WTC11 (cell line): Measurements from ENCODE around the gene CFAP77. TPM values are rescaled to one million over a fixed set of nuclear protein-coding genes. Genes with fewer than 3 reads are reported as not detected.
A peak's percentile ranks its signal among the peaks of the same experiment; 100 is the strongest.

ENCODE experiments used
- ATAC-seq: fragments of 200-7000 bp; cut with Tn5 transposase; 2 replicates; pipeline ENCODE4 v1.10.0; 2021; ENCODE audit warnings: mild to moderate bottlenecking, moderate library complexity
- CTCF ChIA-PET: fragments of 300-600 bp; sonication (Branson Sonifier 250); formaldehyde crosslinking; loops from one replicate; lab custom pipeline; 2021; ENCODE audit warnings: antibody characterized with exemption; lab: Charles Lee
- POLR2A ChIA-PET: fragments of 350-600 bp; sonication (Branson Sonifier 250); formaldehyde crosslinking; loops from one replicate; lab custom pipeline; 2021; ENCODE audit warnings: antibody characterized with exemption; lab: Charles Lee
- DNase-seq: peaks from one replicate; pipeline ENCODE4 v3.0.0; 2021; ENCODE audit warnings: low spot score
- H3K27ac Mint-ChIP-seq: 2 replicates; pipeline ENCODE4 v1.8.0; 2021; ENCODE audit warnings: mixed read lengths
- H3K27me3 Mint-ChIP-seq: 2 replicates; pipeline ENCODE4 v1.8.0; 2021; ENCODE audit warnings: low read depth, mild to moderate bottlenecking, moderate library complexity, mixed read lengths
- H3K36me3 Mint-ChIP-seq: 2 replicates; pipeline ENCODE4 v1.8.0; 2021; ENCODE audit warnings: mixed read lengths
- H3K4me1 Mint-ChIP-seq: 2 replicates; pipeline ENCODE4 v1.8.0; 2022; ENCODE audit warnings: mixed read lengths
- H3K4me3 Mint-ChIP-seq: 2 replicates; pipeline ENCODE4 v1.8.0; 2021; ENCODE audit warnings: mild to moderate bottlenecking, moderate library complexity, mixed read lengths
- H3K9me3 Mint-ChIP-seq: 2 replicates; pipeline ENCODE4 v1.8.0; 2021; ENCODE audit warnings: mixed read lengths
- CREB1 ChIP-seq: sonication (generic); formaldehyde crosslinking; IDR thresholded peaks from 2 replicates; pipeline ENCODE4 v1.8.0; 2023; ENCODE audit warnings: mild to moderate bottlenecking, missing genetic modification reagents
- IRF2 ChIP-seq: sonication (generic); formaldehyde crosslinking; IDR thresholded peaks from 2 replicates; pipeline ENCODE4 v1.8.0; 2022; ENCODE audit warnings: low read depth, missing genetic modification reagents, borderline replicate concordance
- OVOL2 ChIP-seq: fragments of 250-450 bp; sonication (Bioruptor Pico); IDR thresholded peaks from 2 replicates; pipeline ENCODE4 v1.9.0; 2021; ENCODE audit warnings: mild to moderate bottlenecking, borderline replicate concordance
- PRRX2 ChIP-seq: fragments of 250-450 bp; sonication (Bioruptor Pico); IDR thresholded peaks from 2 replicates; pipeline ENCODE4 v1.8.0; 2021; ENCODE audit warnings: mild to moderate bottlenecking
- SMAD3 ChIP-seq: sonication (generic); formaldehyde crosslinking; IDR thresholded peaks from 2 replicates; pipeline ENCODE4 v1.8.0; 2022; ENCODE audit warnings: missing genetic modification reagents, mild to moderate bottlenecking, borderline replicate concordance
- USF2 ChIP-seq: sonication (generic); formaldehyde crosslinking; IDR thresholded peaks from 2 replicates; pipeline ENCODE4 v1.8.1; 2023; ENCODE audit warnings: mild to moderate bottlenecking, missing genetic modification reagents, moderate library complexity
- ZNF121 ChIP-seq: sonication (generic); formaldehyde crosslinking; IDR thresholded peaks from 2 replicates; pipeline ENCODE4 v1.8.0; 2023; ENCODE audit warnings: missing genetic modification reagents
- ZNF425 ChIP-seq: fragments of 250-450 bp; sonication (Bioruptor Pico); conservative IDR thresholded peaks from 2 replicates; pipeline ENCODE4 v1.9.0; 2021; ENCODE audit warnings: mild to moderate bottlenecking
- ZNF671 ChIP-seq: fragments of 250-450 bp; sonication (Bioruptor Pico); IDR thresholded peaks from 2 replicates; pipeline ENCODE4 v1.8.0; 2021; ENCODE audit warnings: mild to moderate bottlenecking
- total RNA-seq: library from RNA; stranded (reverse); gene quantifications from 3 replicates; pipeline ENCODE4 v1.2.3, GENCODE V29; 2021
- TF ChIP-seq, protein P1 (sequence below): sonication (generic); formaldehyde crosslinking; conservative IDR thresholded peaks from 2 replicates; pipeline ENCODE4 v1.8.1; 2022; ENCODE audit warnings: mild to moderate bottlenecking, missing genetic modification reagents
- TF ChIP-seq, protein P2 (sequence below): sonication (generic); formaldehyde crosslinking; IDR thresholded peaks from 2 replicates; pipeline ENCODE4 v1.8.0; 2022; ENCODE audit warnings: mild to moderate bottlenecking, missing genetic modification reagents
- TF ChIP-seq, protein P3 (sequence below): fragments of 250-450 bp; sonication (Bioruptor Pico); IDR thresholded peaks from 2 replicates; pipeline ENCODE4 v1.9.0; 2021; ENCODE audit warnings: mild to moderate bottlenecking, borderline replicate concordance

The CFAP77 gene
- total RNA-seq, 1 experiment from 2014 or later = 1.2 TPM

GRCh38 chr9:132424857-132425674 lies 15.1 kb downstream of the CFAP77 start:
- ATAC-seq = peak; percentile 70
- no peaks in the 10 kb centered on the region for H3K36me3 Mint-ChIP-seq
- TF ChIP-seq, protein P1, sequence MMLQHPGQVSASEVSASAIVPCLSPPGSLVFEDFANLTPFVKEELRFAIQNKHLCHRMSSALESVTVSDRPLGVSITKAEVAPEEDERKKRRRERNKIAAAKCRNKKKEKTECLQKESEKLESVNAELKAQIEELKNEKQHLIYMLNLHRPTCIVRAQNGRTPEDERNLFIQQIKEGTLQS (CRISPR knock-in tag) = no peak
- TF ChIP-seq USF2 = no peak
- TF ChIP-seq ZNF121 (CRISPR knock-in tag) = no peak
- TF ChIP-seq, protein P2, sequence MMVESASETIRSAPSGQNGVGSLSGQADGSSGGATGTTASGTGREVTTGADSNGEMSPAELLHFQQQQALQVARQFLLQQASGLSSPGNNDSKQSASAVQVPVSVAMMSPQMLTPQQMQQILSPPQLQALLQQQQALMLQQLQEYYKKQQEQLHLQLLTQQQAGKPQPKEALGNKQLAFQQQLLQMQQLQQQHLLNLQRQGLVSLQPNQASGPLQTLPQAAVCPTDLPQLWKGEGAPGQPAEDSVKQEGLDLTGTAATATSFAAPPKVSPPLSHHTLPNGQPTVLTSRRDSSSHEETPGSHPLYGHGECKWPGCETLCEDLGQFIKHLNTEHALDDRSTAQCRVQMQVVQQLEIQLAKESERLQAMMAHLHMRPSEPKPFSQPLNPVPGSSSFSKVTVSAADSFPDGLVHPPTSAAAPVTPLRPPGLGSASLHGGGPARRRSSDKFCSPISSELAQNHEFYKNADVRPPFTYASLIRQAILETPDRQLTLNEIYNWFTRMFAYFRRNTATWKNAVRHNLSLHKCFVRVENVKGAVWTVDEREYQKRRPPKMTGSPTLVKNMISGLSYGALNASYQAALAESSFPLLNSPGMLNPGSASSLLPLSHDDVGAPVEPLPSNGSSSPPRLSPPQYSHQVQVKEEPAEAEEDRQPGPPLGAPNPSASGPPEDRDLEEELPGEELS = no peak
- TF ChIP-seq OVOL2 = no peak
- no peak for TF ChIP-seq PRRX2 (CRISPR knock-in tag)
- TF ChIP-seq, all 79 proteins: peak for 0
- no peak for DNase-seq
- H3K9me3 Mint-ChIP-seq = no peaks in the 10 kb centered on the region
- H3K4me1 Mint-ChIP-seq = peaks cover 41% of the 10 kb centered on the region
- peaks cover 3% of the 10 kb centered on the region for H3K27me3 Mint-ChIP-seq
- peak overlapping the region; percentile 49 for H3K4me3 Mint-ChIP-seq
- ChIA-PET CTCF (interaction anchor here (0.9 kb wide), 1 partner anchor 33 kb away, joined by 3 read pairs; no protein-coding TSS in a partner anchor), POLR2A (no interaction called here)
- no peak overlapping the region for H3K27ac Mint-ChIP-seq

- Mint-ChIP-seq H3K36me3 (no peaks in the 10 kb centered on the region), H3K9me3 (no peaks in the 10 kb centered on the region), H3K4me1 (peaks cover 41% of the 10 kb centered on the region), H3K27me3 (peaks cover 3% of the 10 kb centered on the region; the same call in 1 of the 2 replicates), H3K27ac (no peak overlapping the region), H3K4me3 (peak overlapping the region; percentile 49)
- ChIA-PET POLR2A (interaction anchor here (0.5 kb wide), 1 partner anchor 1053 kb away, joined by 3 read pairs; no protein-coding TSS in a partner anchor), CTCF (interaction anchor here (0.9 kb wide), 1 partner anchor 33 kb away, joined by 3 read pairs; no protein-coding TSS in a partner anchor)
- TF ChIP-seq CREB1 (CRISPR knock-in tag) = no peak
- TF ChIP-seq USF2 = no peak
- TF ChIP-seq, protein P3, sequence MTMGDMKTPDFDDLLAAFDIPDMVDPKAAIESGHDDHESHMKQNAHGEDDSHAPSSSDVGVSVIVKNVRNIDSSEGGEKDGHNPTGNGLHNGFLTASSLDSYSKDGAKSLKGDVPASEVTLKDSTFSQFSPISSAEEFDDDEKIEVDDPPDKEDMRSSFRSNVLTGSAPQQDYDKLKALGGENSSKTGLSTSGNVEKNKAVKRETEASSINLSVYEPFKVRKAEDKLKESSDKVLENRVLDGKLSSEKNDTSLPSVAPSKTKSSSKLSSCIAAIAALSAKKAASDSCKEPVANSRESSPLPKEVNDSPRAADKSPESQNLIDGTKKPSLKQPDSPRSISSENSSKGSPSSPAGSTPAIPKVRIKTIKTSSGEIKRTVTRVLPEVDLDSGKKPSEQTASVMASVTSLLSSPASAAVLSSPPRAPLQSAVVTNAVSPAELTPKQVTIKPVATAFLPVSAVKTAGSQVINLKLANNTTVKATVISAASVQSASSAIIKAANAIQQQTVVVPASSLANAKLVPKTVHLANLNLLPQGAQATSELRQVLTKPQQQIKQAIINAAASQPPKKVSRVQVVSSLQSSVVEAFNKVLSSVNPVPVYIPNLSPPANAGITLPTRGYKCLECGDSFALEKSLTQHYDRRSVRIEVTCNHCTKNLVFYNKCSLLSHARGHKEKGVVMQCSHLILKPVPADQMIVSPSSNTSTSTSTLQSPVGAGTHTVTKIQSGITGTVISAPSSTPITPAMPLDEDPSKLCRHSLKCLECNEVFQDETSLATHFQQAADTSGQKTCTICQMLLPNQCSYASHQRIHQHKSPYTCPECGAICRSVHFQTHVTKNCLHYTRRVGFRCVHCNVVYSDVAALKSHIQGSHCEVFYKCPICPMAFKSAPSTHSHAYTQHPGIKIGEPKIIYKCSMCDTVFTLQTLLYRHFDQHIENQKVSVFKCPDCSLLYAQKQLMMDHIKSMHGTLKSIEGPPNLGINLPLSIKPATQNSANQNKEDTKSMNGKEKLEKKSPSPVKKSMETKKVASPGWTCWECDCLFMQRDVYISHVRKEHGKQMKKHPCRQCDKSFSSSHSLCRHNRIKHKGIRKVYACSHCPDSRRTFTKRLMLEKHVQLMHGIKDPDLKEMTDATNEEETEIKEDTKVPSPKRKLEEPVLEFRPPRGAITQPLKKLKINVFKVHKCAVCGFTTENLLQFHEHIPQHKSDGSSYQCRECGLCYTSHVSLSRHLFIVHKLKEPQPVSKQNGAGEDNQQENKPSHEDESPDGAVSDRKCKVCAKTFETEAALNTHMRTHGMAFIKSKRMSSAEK (CRISPR knock-in tag) = no peak
- TF ChIP-seq IRF2 = no peak
- TF ChIP-seq SMAD3 (CRISPR knock-in tag) = no peak
- no peak for TF ChIP-seq ZNF425
- TF ChIP-seq ZNF671 (CRISPR knock-in tag) = no peak
- ATAC-seq = no peak
- no peak for DNase-seq
These were observed 15.7 kb downstream of the CFAP77 start for GRCh38 chr9:132425675-132426062.
